HepG2 (cell line): ENCODE data around the gene SLC8B1. TPM values are rescaled to one million over a fixed set of nuclear protein-coding genes. Genes with fewer than 3 reads are reported as not detected.

Experiments used
- ARNT2 ChIP-seq: sonication (generic); formaldehyde crosslinking; IDR thresholded peaks from 2 replicates; pipeline ENCODE4 v1.8.0; 2022; ENCODE audit warnings: mild to moderate bottlenecking, low read depth, missing genetic modification reagents, moderate library complexity
- BORCS8-MEF2B ChIP-seq: sonication (generic); formaldehyde crosslinking; IDR thresholded peaks from 2 replicates; pipeline ENCODE4 v1.8.0; 2022; ENCODE audit warnings: mild to moderate bottlenecking, missing genetic modification reagents
- GZF1 ChIP-seq: sonication (generic); formaldehyde crosslinking; IDR thresholded peaks from 2 replicates; pipeline ENCODE4 v1.5.1; 2020; ENCODE audit warnings: mild to moderate bottlenecking, missing genetic modification reagents
- HDAC1 ChIP-seq: sonication (generic); formaldehyde crosslinking; IDR thresholded peaks from 2 replicates; pipeline ENCODE4 v1.5.1; 2020; ENCODE audit warnings: mild to moderate bottlenecking, missing genetic modification reagents
- LBX2 ChIP-seq: sonication (generic); formaldehyde crosslinking; IDR thresholded peaks from 2 replicates; pipeline ENCODE4 v1.5.0; 2020; ENCODE audit warnings: missing genetic modification reagents, mild to moderate bottlenecking, borderline replicate concordance
- MLX ChIP-seq: IDR thresholded peaks from 2 replicates; pipeline ENCODE4 v1.6.1; 2016
- MYPOP ChIP-seq: sonication (generic); formaldehyde crosslinking; IDR thresholded peaks from 2 replicates; pipeline ENCODE4 v1.8.1; 2023; ENCODE audit warnings: mild to moderate bottlenecking, moderate library complexity, missing genetic modification reagents
- SALL1 ChIP-seq: sonication (generic); formaldehyde crosslinking; IDR thresholded peaks from 2 replicates; pipeline ENCODE4 v1.8.0; 2022; ENCODE audit warnings: mild to moderate bottlenecking, missing genetic modification reagents
- SNAPC5 ChIP-seq: sonication (generic); formaldehyde crosslinking; IDR thresholded peaks from 2 replicates; pipeline ENCODE4 v1.8.1; 2023; ENCODE audit warnings: mild to moderate bottlenecking, missing genetic modification reagents, borderline replicate concordance
- ZFP82 ChIP-seq: sonication (generic); formaldehyde crosslinking; IDR thresholded peaks from 2 replicates; pipeline ENCODE4 v1.5.1; 2020; ENCODE audit warnings: mild to moderate bottlenecking, missing genetic modification reagents, borderline replicate concordance
- ZFX ChIP-seq: sonication (generic); formaldehyde crosslinking; IDR thresholded peaks from 2 replicates; pipeline ENCODE4 v1.4.0; 2020; ENCODE audit warnings: mild to moderate bottlenecking, low read depth, missing genetic modification reagents, moderate library complexity
- ZNF263 ChIP-seq: sonication (generic); formaldehyde crosslinking; IDR thresholded peaks from 2 replicates; pipeline ENCODE4 v1.4.0; 2020; ENCODE audit warnings: missing genetic modification reagents
- ZNF367 ChIP-seq: sonication (generic); formaldehyde crosslinking; IDR thresholded peaks from 2 replicates; pipeline ENCODE4 v1.4.0; 2020; ENCODE audit warnings: missing genetic modification reagents, borderline replicate concordance
- ZNF446 ChIP-seq: sonication (generic); formaldehyde crosslinking; IDR thresholded peaks from 2 replicates; pipeline ENCODE4 v1.5.0; 2020; ENCODE audit warnings: mild to moderate bottlenecking, missing genetic modification reagents
- ZNF609 ChIP-seq: sonication (generic); formaldehyde crosslinking; IDR thresholded peaks from 2 replicates; pipeline ENCODE4 v1.4.0; 2020; ENCODE audit warnings: mild to moderate bottlenecking, missing genetic modification reagents, borderline replicate concordance
- ZNF761 ChIP-seq: sonication (generic); formaldehyde crosslinking; conservative IDR thresholded peaks from 2 replicates; pipeline ENCODE4 v1.4.0; 2020; ENCODE audit warnings: mild to moderate bottlenecking, missing genetic modification reagents
- ZNF777 ChIP-seq: sonication (generic); formaldehyde crosslinking; IDR thresholded peaks from 2 replicates; pipeline ENCODE4 v1.4.0; 2020; ENCODE audit warnings: missing genetic modification reagents
- ZNF782 ChIP-seq: sonication (generic); formaldehyde crosslinking; IDR thresholded peaks from 2 replicates; pipeline ENCODE4 v1.4.0; 2020; ENCODE audit warnings: missing genetic modification reagents, mild to moderate bottlenecking, borderline replicate concordance
- ZNF883 ChIP-seq: sonication (generic); formaldehyde crosslinking; IDR thresholded peaks from 2 replicates; pipeline ENCODE4 v1.5.1; 2020; ENCODE audit warnings: mild to moderate bottlenecking, missing genetic modification reagents; ENCODE audit errors: not compliant biosample characterization
- polyA plus RNA-seq, 8 experiments: library from polyadenylated mRNA; depleted of rRNA in 3 of 8; stranded (reverse) in 7 of 8; unstranded in 1 of 8; fragments of >200 nt; fragmentation: Illumina TruSeq in 4 of 8; extraction: Trizol in 4 of 8; gene quantifications; 2 replicates each; pipeline versions ENCODE4 v1.2.1 to v1.2.3, GENCODE V29; 2011 to 2016; ENCODE audit warnings: low read depth in 4 of 8, missing spikeins in 1 of 8, mixed read lengths in 1 of 8; ENCODE audit not compliant: insufficient read depth in 1 of 8
- total RNA-seq, 5 experiments: library from RNA; depleted of rRNA; stranded (reverse); fragments of >200 nt; fragmentation: Illumina TruSeq; extraction: Trizol; gene quantifications; 2 replicates each; pipeline ENCODE4 v1.2.3, GENCODE V29; 2016; ENCODE audit warnings: low read depth in 1 of 5

SLC8B1 gene
- total and polyA plus RNA-seq, 2 of the 13 experiments (the other 11 are each of a cell fraction or from before 2014, with no cell fraction given), result 6.8 to 8.0 TPM

DNA sequence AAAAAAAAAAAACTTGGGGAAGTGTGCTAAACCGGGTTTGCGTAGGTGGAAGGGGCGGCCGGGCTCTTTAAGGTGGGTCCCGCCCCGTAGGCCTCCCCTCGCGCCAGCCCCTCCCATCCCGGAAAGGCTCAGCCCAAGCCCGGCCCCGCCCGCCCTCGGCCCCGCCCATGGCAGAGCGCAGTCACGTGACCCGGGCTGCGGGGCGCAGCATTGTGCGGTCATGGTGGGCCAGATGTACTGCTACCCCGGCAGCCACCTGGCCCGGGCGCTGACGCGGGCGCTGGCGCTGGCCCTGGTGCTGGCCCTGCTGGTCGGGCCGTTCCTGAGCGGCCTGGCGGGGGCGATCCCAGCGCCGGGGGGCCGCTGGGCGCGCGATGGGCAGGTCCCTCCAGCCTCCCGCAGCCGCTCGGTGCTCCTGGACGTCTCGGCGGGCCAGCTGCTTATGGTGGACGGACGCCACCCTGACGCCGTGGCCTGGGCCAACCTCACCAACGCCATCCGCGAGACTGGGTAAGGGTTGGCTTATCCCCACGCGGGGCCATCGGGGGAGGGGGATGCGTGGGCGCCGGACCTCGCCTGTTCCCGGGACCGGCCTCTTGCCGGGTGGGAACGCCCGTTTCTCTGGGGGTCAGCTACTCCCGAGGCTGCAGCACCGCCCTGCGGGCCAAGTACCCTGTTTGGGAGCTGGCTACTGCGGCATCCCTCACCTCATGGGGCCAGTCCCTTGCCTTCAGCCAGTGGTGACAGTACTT lies 23.6 kb upstream of the SLC8B1 start, which contains the start of gene PLBD2 (continued):
- peak; percentile 26; the same call in 1 of the 2 replicates for TF ChIP-seq ZNF263 (CRISPR knock-in tag)
- peak; percentile 61; the same call in 1 of the 2 replicates for TF ChIP-seq ZFP82 (CRISPR knock-in tag)
- no peak for TF ChIP-seq GZF1 (CRISPR knock-in tag)
- 0 out of 2 replicates have a peak, but pooled peaks have one; percentile 49 for TF ChIP-seq ZNF446 (CRISPR knock-in tag)
- peak; percentile 89 for TF ChIP-seq ZNF777 (CRISPR knock-in tag)
- peak; percentile 8; the same call in 1 of the 2 replicates for TF ChIP-seq ZNF367 (CRISPR knock-in tag)
- peak; percentile 53; the same call in 1 of the 2 replicates for TF ChIP-seq ZNF761
- peak; percentile 52; the same call in 1 of the 2 replicates for TF ChIP-seq SALL1 (CRISPR knock-in tag)
- TF ChIP-seq ZNF609 (CRISPR knock-in tag), result 0 out of 2 replicates have a peak, but pooled peaks have one; percentile 39
- peak; percentile 52 for TF ChIP-seq ZNF883 (CRISPR knock-in tag)
- TF ChIP-seq BORCS8-MEF2B (CRISPR knock-in tag), result peak; percentile 72
- peak; percentile 89 for TF ChIP-seq ZFX
- TF ChIP-seq MYPOP (CRISPR knock-in tag), result 0 out of 2 replicates have a peak, but pooled peaks have one; percentile 60
- no peak; the same call in 1 of the 2 replicates for TF ChIP-seq SNAPC5 (CRISPR knock-in tag)
- peak; percentile 67; the same call in 1 of the 2 replicates for TF ChIP-seq ARNT2
- peak; percentile 22 for TF ChIP-seq HDAC1 (CRISPR knock-in tag)
- peak; percentile 46; the same call in 1 of the 2 replicates for TF ChIP-seq MLX (CRISPR knock-in tag)
- peak; percentile 81; the same call in 1 of the 2 replicates for TF ChIP-seq ZNF782 (CRISPR knock-in tag)
- peak; percentile 76; the same call in 1 of the 2 replicates for TF ChIP-seq LBX2 (CRISPR knock-in tag)
